ENCODE results near the gene PMEL. TPM values are rescaled to one million over a fixed set of nuclear protein-coding genes. Genes with fewer than 3 reads are reported as not detected.

The PMEL gene
- total and polyA plus RNA-seq, 2 of the 4 experiments (the other 2 are of a cell fraction): 1.4 to 5.8 TPM

GRCh38 chr12:56001487-56002100 lies 35.8 kb upstream of the PMEL start:
- H2AK5ac ChIP-seq (ENCODE audit: low read depth, low read length): no peak overlapping the region
- H3K4me3 ChIP-seq (ENCODE audit: insufficient read depth, low read depth, low read length): no peak overlapping the region
- BruUV-seq (replicated peaks): no TSS peak
- ATAC-seq (ENCODE audit: low read depth): no peak
- no CpG with 5 or more reads among the region's 7 CpGs for WGBS, 2 experiments (ENCODE audit: extremely low coverage in 2 of 2, insufficient read length in 1 of 2)
- in situ Hi-C loops (cut with MboI; ENCODE audit: low sequenced_read_pairs) (no loop called here), intact Hi-C loops (cut with micrococcal nuclease) (no loop called here), dilution Hi-C loops (cut with HindIII; ENCODE audit: low sequenced_read_pairs, unreplicated experiment) (no loop called here)
- H3K56ac ChIP-seq (ENCODE audit: extremely low read depth, insufficient read depth, low read length): no peak overlapping the region
- ChIA-PET POLR2A (ENCODE audit: unreplicated experiment) (no interaction called here), CTCF (no interaction called here)
- no peak overlapping the region for H2BK15ac ChIP-seq (ENCODE audit: low read depth, low read length)
- no peaks in the 10 kb centered on the region for H3K27me3 ChIP-seq (ENCODE audit: control insufficient read depth, insufficient read depth, low read length)
- H4K91ac ChIP-seq (ENCODE audit: insufficient read depth, low read depth, low read length): no peak overlapping the region
- TF ChIP-seq RCOR1 (IDR thresholded peaks at IDR 0.05; ENCODE audit: insufficient replicate concordance, low read length) (no peak), CEBPB (IDR thresholded peaks at IDR 0.05; ENCODE audit: low read depth, low read length) (no peak), BHLHE40 (IDR thresholded peaks at IDR 0.05; ENCODE audit: low read depth, low read length) (no peak), MAFK (IDR thresholded peaks at IDR 0.05; ENCODE audit: low read depth, low read length) (no peak), MAZ (IDR thresholded peaks at IDR 0.05; ENCODE audit: borderline replicate concordance, low read depth, low read length) (no peak), RAD21 (IDR thresholded peaks at IDR 0.05; ENCODE audit: low read length) (no peak)
- TF ChIP-seq, protein P1, sequence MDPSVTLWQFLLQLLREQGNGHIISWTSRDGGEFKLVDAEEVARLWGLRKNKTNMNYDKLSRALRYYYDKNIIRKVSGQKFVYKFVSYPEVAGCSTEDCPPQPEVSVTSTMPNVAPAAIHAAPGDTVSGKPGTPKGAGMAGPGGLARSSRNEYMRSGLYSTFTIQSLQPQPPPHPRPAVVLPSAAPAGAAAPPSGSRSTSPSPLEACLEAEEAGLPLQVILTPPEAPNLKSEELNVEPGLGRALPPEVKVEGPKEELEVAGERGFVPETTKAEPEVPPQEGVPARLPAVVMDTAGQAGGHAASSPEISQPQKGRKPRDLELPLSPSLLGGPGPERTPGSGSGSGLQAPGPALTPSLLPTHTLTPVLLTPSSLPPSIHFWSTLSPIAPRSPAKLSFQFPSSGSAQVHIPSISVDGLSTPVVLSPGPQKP (IDR thresholded peaks at IDR 0.05; ENCODE audit: borderline replicate concordance, low read depth, low read length): no peak
- H4K5ac ChIP-seq (ENCODE audit: low read depth, low read length): no peak overlapping the region
- no peaks in the 10 kb centered on the region for H3K9me3 ChIP-seq (ENCODE audit: control insufficient read depth, insufficient read depth, low read length)
- H3K9me1 ChIP-seq (ENCODE audit: insufficient read depth, low read length): peaks cover 13% of the 10 kb centered on the region; the same call in 1 of the 2 replicates
- no peak overlapping the region for H3K14ac ChIP-seq (replicated peaks; ENCODE audit: low read depth, low read length)
- no peak overlapping the region for H3K9ac ChIP-seq (ENCODE audit: low read depth, low read length)
- no peak overlapping the region for H2BK5ac ChIP-seq (ENCODE audit: low read depth, low read length, poor library complexity, severe bottlenecking)
- no peak overlapping the region for H2AK9ac ChIP-seq (replicated peaks; ENCODE audit: low read depth, low read length, poor library complexity)
- no peak overlapping the region for H2AFZ ChIP-seq (replicated peaks; ENCODE audit: low read length, poor library complexity)
- peaks cover 5 to 16% of the 10 kb centered on the region in 2 experiments for H3K79me1 ChIP-seq (ENCODE audit: low read depth in 1 of 2, low read length in 2 of 2)
- DNase-seq: no peak
- H3K27ac ChIP-seq (ENCODE audit: insufficient read depth, low read length): no peak overlapping the region
- no peak overlapping the region for H3K4me2 ChIP-seq (ENCODE audit: low read depth, low read length)
- H3K18ac ChIP-seq (ENCODE audit: low read depth, low read length): no peak overlapping the region
- H2BK120ac ChIP-seq (ENCODE audit: low read depth, low read length): no peak overlapping the region
- H3K4me1 ChIP-seq (ENCODE audit: control insufficient read depth, insufficient read depth, low read length): peaks cover 2% of the 10 kb centered on the region; the same call in 1 of the 2 replicates
- H4K20me1 ChIP-seq (ENCODE audit: insufficient read depth, low read length): no peaks in the 10 kb centered on the region
- no peak overlapping the region for H3K23ac ChIP-seq (ENCODE audit: low read depth, low read length)
- H3K4ac ChIP-seq (ENCODE audit: low read depth, low read length): no peak overlapping the region
- H2BK20ac ChIP-seq (ENCODE audit: low read depth, low read length): no peak overlapping the region
- no peak overlapping the region for H4K8ac ChIP-seq (ENCODE audit: low read depth in 2 of 2, low read length in 2 of 2)
- peaks cover 18% of the 10 kb centered on the region for H3K36me3 ChIP-seq (ENCODE audit: control insufficient read depth, insufficient read depth, low read length)

Data from IMR-90 (cell line).